SK-N-MC (cell line): ENCODE results near the gene ATG13.

Source experiments
- EZH2 ChIP-seq: fragments of 200-600 bp; sonication (generic); IDR thresholded peaks from one replicate; pipeline ENCODE4 v1.6.1; 2017; ENCODE audit warnings: antibody characterized with exemption
- FOXP2 ChIP-seq: optimal IDR thresholded peaks from 2 replicates; pipeline ENCODE3; 2011; ENCODE audit warnings: mild to moderate bottlenecking, moderate library complexity; ENCODE audit not compliant: insufficient read depth; ENCODE audit errors: extremely low read length, control extremely low read depth

- TF ChIP-seq EZH2 (no peak), FOXP2 (peak; percentile 60)
Observed at GRCh38 chr11:46659908-46660307, 42.6 kb downstream of the ATG13 start.
